NCI-H1105 (cell line): ENCODE results near the gene PI4KA.
"Not testable (repeated sequence)": the region's sequence is repeated elsewhere in the genome, so short reads cannot be mapped to it uniquely, and the experiment has no call there.

Source experiments
- DNase-seq: peaks from one replicate; lab custom pipeline; 2025; lab: John Stamatoyannopoulos, UW

Gene PI4KA

GRCh38 chr22:20858615-20859416 lies at the start of gene PI4KA, which contains the start of gene SNAP29:
Gene PI4KA, minus strand, starts transcription at chr22:20858811. Its CDS starts 86 bp downstream, at chr22:20858725.
Gene SNAP29, plus strand, starts transcription at chr22:20859007. Its CDS starts 104 bp downstream, at chr22:20859111.
- peak; percentile 97 for DNase-seq

- DNase-seq: no peak
Observed at GRCh38 chr22:20906387-20906767, 47.8 kb upstream of the PI4KA start.

- no peak for DNase-seq
Observed at GRCh38 chr22:20905415-20906386, 47.1 kb upstream of the PI4KA start.

GRCh38 chr22:20904980-20905355 lies 46.4 kb upstream of the PI4KA start:
- no peak for DNase-seq

GRCh38 chr22:20904008-20904979 lies 45.7 kb upstream of the PI4KA start:
- no peak for DNase-seq

- no peak for DNase-seq
Observed at GRCh38 chr22:20903093-20903492, 44.5 kb upstream of the PI4KA start.

GRCh38 chr22:20901093-20902033 lies 42.8 kb upstream of the PI4KA start:
- not testable (repeated sequence) for DNase-seq

- DNase-seq: no peak
Observed at GRCh38 chr22:20899827-20900423, 41.3 kb upstream of the PI4KA start.

- not testable (repeated sequence) for DNase-seq
Observed at GRCh38 chr22:20897737-20898136, 39.1 kb upstream of the PI4KA start.

GRCh38 chr22:20890975-20891374 lies 32.4 kb upstream of the PI4KA start:
- no peak for DNase-seq

- no peak for DNase-seq
Observed at GRCh38 chr22:20889904-20890540, 31.4 kb upstream of the PI4KA start.

- no peak for DNase-seq
Observed at GRCh38 chr22:20889025-20889704, 30.6 kb upstream of the PI4KA start.

GRCh38 chr22:20887375-20887774 lies 28.8 kb upstream of the PI4KA start:
- DNase-seq: no peak

- peak; percentile 2 for DNase-seq
Observed at GRCh38 chr22:20885557-20886323, 27.1 kb upstream of the PI4KA start.

- no peak for DNase-seq
Observed at GRCh38 chr22:20885017-20885556, 26.5 kb upstream of the PI4KA start.

- DNase-seq: no peak
Observed at GRCh38 chr22:20884454-20884853, 25.8 kb upstream of the PI4KA start.

GRCh38 chr22:20882855-20883254 lies 24.2 kb upstream of the PI4KA start:
- no peak for DNase-seq
